ENCODE data around the gene ARF1. TPM values are rescaled to one million over a fixed set of nuclear protein-coding genes. Genes with fewer than 3 reads are reported as not detected.
A peak's percentile ranks its signal among the peaks of the same experiment; 100 is the strongest.

The ARF1 gene
- total and polyA plus RNA-seq, 10 of the 15 experiments (the other 5 are each of a cell fraction or from before 2014, with no cell fraction given): 48.4 to 508 (median 283) TPM

DNA sequence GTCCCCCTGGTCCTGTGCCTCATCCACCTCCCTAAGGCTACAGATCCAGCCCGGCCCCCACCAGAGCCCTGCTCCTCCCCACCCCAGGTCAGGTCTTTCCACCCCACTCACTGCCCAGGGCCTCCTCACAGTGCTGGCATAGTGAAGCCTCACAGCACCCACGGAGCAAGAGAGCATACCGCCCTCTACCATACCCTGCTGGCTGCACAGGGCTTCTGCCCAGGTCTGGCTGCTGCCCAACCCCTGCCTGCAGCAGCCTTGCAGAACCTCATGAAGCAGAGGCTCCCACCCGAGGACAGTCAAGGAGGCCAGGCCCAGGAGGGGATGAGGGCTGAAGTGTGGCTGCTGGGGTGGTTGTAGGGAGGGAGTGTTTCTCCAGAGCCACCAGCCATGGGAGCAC, 19.7 kb upstream of the ARF1 start:
- FAIRE-seq (no peak), ATAC-seq (peak; percentile 15; the same call in 1 of the 3 replicates), DNase-seq (ENCODE audit: low read depth, low spot score) (no peak)
- CTCF ChIA-PET: no interaction called here
- Histone ChIP-seq H3K4me1 (ENCODE audit: control insufficient read depth, insufficient read depth, low read length) (no peaks in the 10 kb centered on the region), H3K36me3 (ENCODE audit: control insufficient read depth in 2 of 2, insufficient read depth in 2 of 2, low read length in 1 of 2) (no peaks in the 10 kb centered on the region), H3K9me3 (replicated peaks; ENCODE audit: control insufficient read depth, insufficient read depth, low read length) (no peaks in the 10 kb centered on the region; the same call in 2 of the 3 replicates), H3K9ac (ENCODE audit: control insufficient read depth, insufficient read depth, low read length) (no peak overlapping the region), H3K79me2 (ENCODE audit: control insufficient read depth, insufficient read depth, low read length) (no peaks in the 10 kb centered on the region), H3K4me2 (ENCODE audit: control insufficient read depth, insufficient read depth) (no peak overlapping the region), H2AFZ (ENCODE audit: control insufficient read depth, low read depth, low read length) (no peak overlapping the region), H3K27ac (ENCODE audit: control insufficient read depth, insufficient read depth) (no peak overlapping the region), H3K4me3 (no peak overlapping the region), H3K27me3 (replicated peaks in 1 of 2; ENCODE audit: control insufficient read depth in 2 of 2, insufficient read depth in 2 of 2, low read length in 1 of 2) (peaks cover 0 to 7% of the 10 kb centered on the region in 2 experiments; a peak in 3 of 4 replicates), H4K20me1 (ENCODE audit: control insufficient read depth, insufficient read depth) (no peaks in the 10 kb centered on the region)
- POLR2A ChIA-PET: no interaction called here
- no TSS peak for BruUV-seq (replicated peaks)
- in situ Hi-C loops (cut with MboI) (no loop called here), intact Hi-C loops (cut with micrococcal nuclease; ENCODE audit: unreplicated experiment) (no loop called here)
- no peak for TF ChIP-seq TAF1 (IDR thresholded peaks at IDR 0.05; ENCODE audit: borderline replicate concordance, low read depth, low read length)
- TF ChIP-seq PKNOX1 (IDR thresholded peaks at IDR 0.05): no peak
- SMC1A ChIA-PET (ENCODE audit: uncharacterized antibody, unreplicated experiment): no interaction called here
- RAD21 ChIA-PET (ENCODE audit: unreplicated experiment): interaction anchor here (1.2 kb wide), 1 partner anchor 63 kb away, joined by 7 read pairs; no protein-coding TSS in a partner anchor
- 11% methylated on average over 4 of the region's 4 CpGs for WGBS (ENCODE audit: insufficient coverage, insufficient replicate concordance, low lambda C conversion rate, missing lambda C conversion rate)

DNA sequence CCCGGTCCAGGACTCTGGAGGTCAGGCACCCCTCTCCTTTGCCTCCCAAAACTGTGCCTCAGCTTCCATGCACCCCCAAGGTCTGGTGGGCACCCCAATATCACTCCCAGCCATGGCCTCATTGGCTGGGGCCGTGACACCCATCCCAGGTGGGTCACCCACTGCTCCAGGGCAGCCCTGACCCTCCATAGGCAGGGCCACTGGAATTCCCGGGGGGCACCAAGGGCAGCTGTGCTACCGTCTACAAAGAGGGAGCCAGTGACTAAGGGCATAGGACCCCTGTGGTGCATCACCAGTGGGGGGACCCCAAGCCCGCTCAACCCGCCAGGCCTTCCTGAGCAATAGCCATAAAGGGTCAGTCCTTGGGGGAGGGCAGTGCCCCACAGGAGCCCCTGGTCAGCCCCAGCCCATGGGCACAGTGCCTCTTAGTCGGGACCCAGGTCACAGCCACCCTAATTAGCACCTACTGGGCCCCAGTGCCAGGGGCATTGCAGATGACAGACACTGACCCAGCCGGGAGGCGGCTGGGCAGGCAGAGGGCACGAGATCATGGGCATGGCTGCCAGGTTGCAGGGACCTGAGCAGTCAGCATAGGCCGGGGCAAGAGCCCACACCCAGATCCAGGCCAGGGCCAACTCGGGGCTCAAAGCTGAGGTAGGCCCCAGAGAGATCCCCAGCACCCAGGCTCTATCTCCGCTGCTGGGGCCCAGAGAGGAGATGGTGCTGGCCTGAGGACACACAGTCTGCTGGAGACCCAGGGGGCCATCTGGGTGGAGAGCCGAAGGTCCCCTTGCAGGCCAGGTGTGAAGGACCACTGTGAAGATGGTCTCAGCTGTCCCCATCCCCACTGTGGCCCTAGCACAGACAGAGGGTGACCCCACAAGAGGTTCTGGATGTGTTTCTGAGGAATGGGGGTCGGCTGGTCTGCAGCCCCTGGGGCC, 19.0 kb upstream of the ARF1 start:
- Histone ChIP-seq H3K4me1 (ENCODE audit: control insufficient read depth, insufficient read depth, low read length) (no peaks in the 10 kb centered on the region), H2AFZ (ENCODE audit: control insufficient read depth, low read depth, low read length) (no peak overlapping the region), H3K36me3 (ENCODE audit: control insufficient read depth in 2 of 2, insufficient read depth in 2 of 2, low read length in 1 of 2) (no peaks in the 10 kb centered on the region), H3K9ac (ENCODE audit: control insufficient read depth, insufficient read depth, low read length) (no peak overlapping the region), H3K4me2 (ENCODE audit: control insufficient read depth, insufficient read depth) (no peak overlapping the region), H3K9me3 (replicated peaks; ENCODE audit: control insufficient read depth, insufficient read depth, low read length) (no peaks in the 10 kb centered on the region; the same call in 2 of the 3 replicates), H3K79me2 (ENCODE audit: control insufficient read depth, insufficient read depth, low read length) (no peaks in the 10 kb centered on the region), H3K27ac (ENCODE audit: control insufficient read depth, insufficient read depth) (no peak overlapping the region), H3K4me3 (no peak overlapping the region), H3K27me3 (replicated peaks in 1 of 2; ENCODE audit: control insufficient read depth in 2 of 2, insufficient read depth in 2 of 2, low read length in 1 of 2) (peaks cover 0 to 5% of the 10 kb centered on the region in 2 experiments; a peak in 3 of 4 replicates), H4K20me1 (ENCODE audit: control insufficient read depth, insufficient read depth) (no peaks in the 10 kb centered on the region)
- ChIA-PET RAD21 (ENCODE audit: unreplicated experiment) (interaction anchor here (1.2 kb wide), 1 partner anchor 64 kb away, joined by 7 read pairs; no protein-coding TSS in a partner anchor), CTCF (no interaction called here), POLR2A (no interaction called here), SMC1A (ENCODE audit: uncharacterized antibody, unreplicated experiment) (no interaction called here)
- 37% methylated on average over 15 of the region's 15 CpGs for WGBS (ENCODE audit: insufficient coverage, insufficient replicate concordance, low lambda C conversion rate, missing lambda C conversion rate)
- no peak for TF ChIP-seq SIN3A (IDR thresholded peaks at IDR 0.05; ENCODE audit: low read depth, low read length)
- intact Hi-C loops (cut with micrococcal nuclease; ENCODE audit: unreplicated experiment) (no loop called here), in situ Hi-C loops (cut with MboI) (no loop called here)
- DNase-seq (ENCODE audit: low read depth, low spot score) (no peak), FAIRE-seq (no peak), ATAC-seq (no peak)
- BruUV-seq (replicated peaks): no TSS peak

Measured in GM12878 (cell line).